Ureter (tissue), 1 donor: ENCODE data around the gene DQX1. TPM values are rescaled to one million over a fixed set of nuclear protein-coding genes. Genes with fewer than 3 reads are reported as not detected.

Source experiments
- DNase-seq: peaks from one replicate; pipeline ENCODE4 v3.0.0-alpha.2; 2020; ENCODE audit warnings: low spot score
- total RNA-seq: library from RNA; stranded (reverse); gene quantifications from one replicate; pipeline ENCODE4 v1.2.4, GENCODE V29; 2023
- donor health status: DM: yes; HTN: yes; CAD: no.

Gene DQX1
- total RNA-seq, 1 donor from 2014 or later: 1.4 TPM

DNA sequence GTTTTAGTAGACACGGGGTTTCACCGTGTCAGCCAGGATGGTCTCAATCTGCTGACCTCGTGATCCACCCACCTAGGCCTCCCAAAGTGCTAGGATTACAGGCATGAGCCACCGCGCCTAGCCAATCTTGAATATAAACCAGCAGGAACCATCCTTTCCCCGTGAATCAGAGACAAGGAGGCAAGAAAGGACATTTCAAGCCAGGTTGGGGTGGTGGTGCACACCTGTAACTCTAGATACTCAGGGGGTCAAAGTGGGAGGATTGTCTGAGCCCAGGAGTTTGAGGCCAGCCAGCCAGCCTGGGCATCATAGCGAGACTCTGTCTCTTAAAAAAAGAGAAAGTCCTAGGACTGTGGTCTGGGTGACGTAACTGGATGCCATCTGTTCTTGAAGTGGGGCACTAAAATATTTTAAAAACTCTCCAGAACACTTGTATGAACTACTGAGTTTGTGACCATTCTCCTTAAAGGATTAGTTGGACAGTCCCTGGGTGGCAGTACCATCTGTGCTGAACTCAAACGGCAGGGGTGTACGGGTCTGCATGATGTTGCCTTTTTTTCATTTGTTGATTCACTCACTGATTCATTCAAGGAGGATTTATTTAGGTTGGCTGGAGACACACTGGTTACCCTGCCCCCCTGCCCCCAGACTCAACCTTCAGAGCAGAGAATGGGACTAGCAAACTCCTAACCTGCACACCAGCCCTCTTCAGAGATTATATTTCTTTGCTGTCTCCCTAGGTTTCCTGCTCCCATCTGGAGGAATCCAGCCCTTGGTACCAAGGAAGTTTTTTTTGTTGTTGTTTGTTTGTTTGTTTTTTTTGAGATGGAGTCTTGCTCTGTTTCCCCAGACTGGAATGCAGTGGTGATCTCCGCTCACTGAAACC lies 14.7 kb downstream of the DQX1 start:
- DNase-seq: no peak

DNA sequence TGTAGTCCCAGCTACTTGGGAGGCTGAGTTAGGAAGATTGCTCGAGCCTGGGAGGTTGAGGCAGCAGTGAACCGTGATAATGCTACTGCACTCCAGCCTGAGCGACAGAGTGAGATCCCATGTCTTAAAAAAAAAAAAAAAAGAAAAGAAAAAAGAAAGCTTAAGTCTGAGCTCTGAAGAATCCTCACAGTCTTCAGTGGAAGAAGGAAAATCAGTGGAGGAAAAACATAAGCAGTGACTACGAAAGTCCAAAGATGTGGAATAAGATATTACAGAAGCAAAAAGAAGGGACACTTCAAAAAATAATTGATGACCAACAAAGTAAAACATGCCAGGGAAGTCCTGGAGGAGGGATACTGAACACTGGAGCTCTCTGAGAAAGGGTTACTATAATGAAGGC lies 15.8 kb downstream of the DQX1 start:
- no peak for DNase-seq

GRCh38 chr2:74507926-74508520 lies 18.0 kb downstream of the DQX1 start:
- no peak for DNase-seq

DNA sequence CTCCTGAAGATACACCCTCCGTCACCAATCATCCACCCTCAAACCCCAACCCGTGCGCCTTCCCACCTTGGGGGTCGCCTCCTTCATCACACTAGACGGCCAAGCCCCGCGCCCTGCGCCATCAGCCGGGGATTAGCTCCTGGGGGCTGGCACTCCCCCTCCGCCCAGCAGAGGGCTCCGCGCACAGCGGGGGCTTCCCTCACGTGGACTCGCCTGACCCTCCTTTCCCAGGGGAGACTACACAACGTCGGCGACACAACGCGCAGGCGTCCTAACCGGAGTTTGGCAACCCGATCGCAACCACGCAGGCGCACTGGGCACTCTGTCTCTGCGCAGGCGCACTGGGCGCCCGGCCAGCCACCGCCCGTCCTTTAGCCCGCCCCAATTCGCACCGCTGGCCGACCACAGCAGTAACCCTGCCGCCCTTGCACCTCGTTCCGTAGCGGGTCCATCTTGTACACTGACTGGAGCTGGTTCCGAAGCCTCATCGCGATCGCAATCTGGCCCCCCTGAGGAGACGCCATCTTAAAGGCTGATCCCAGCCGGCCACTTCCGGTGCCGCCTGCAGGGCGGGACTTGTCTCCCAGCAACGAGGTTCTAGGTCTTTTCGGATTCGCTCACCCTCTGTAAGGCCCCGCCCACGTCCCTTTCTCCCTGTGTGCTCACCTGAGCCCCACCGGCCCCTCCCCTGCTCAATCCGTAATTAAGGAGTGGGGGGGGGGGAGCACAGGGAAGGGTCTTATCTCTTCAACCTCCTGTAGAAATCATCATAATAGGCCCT lies 18.7 kb downstream of the DQX1 start, which contains the start of gene PCGF1:
PCGF1 (minus strand) TSS at position 551 of the 781 bp plus-strand sequence; CDS start at position 524, 27 bp downstream.
- peak; percentile 99 for DNase-seq

- no peak for DNase-seq
Measured at GRCh38 chr2:74505448-74506246, 20.4 kb downstream of the DQX1 start.

DNA sequence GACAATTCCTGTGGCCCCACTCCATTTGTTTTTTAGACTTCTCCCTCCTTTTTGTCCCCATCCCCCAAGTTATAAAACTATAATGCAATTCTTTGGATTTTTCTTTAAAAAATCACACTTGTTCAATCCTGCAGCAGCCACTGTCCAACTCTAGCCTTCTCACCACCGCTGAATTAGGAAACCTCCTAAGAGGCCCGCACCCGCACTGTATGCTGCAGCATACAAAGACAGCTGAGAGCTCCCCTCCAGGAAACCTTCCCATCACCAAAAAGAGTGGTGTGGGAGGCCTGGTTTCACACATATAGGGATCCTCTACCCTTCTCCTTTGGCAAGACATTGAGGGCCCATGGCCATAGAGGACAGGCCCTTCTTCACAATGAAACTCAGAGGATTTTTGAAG lies 21.4 kb downstream of the DQX1 start:
- no peak for DNase-seq

GRCh38 chr2:74503506-74504475 lies 22.2 kb downstream of the DQX1 start:
- no peak for DNase-seq

DNA sequence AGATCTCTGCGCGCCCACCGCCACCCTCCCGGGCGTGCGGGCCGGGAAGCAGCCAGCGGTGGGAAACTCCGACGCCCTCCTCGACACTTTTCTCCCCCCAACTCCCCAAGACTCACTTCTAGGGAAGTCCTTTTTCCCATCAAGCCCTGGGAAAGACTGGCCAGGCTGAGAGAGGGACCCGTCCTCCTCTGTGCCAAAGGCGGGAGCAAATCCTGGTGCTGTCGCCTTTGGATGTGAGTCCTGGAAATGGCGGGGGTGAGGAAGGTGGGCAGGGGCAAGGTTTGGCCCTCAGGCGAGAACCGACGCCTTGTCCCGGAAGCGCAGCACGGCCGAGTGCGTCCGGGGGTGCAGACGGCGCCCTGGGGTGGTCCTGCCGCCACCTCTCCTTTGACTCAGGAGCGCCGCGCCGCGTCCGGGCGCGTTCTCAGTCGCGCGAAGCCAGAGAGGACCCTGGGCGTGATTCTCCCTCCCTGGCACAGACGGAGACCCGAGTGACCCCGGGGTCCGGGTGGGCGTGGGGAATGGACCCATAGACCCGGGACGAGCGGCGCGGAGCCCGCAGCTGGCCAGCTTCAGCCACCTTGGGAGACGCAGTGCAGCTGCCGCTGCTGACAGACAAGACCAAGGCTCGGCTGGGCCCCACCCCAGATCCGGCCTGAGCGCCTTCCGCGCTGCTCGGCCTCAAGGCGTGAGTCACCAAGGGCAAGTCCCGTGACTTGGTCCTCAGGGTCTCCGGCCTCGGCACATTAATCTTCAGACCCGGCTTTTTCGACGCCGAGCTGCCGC lies 23.1 kb downstream of the DQX1 start:
- peak; percentile 84 for DNase-seq

DNA sequence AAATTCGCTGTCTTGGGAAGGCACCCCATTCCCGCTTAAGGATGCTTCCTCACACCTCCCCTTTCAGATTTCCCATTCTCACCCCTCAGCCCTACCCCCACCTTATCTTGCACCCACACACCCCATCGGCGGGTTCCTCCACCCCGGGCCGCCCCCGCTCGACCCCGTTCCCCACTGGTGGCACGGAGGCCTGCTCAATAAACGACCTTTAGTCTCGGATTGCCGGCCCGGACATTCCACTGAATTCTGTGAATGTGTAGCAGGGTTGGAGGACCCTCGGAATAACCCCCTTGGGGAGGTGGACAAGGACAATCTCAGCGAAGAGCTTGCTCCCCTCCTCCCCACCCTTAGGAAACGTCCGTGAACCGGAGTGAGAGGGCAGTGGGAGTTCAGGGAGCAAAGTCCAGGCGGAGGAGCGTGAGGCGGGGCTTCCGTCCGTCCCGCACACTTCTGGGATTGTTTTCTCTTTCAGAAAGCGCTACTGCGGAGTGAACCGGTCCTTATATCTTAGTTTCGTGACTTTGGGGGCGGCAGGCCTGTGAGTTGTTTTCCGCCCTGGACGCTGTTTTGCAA lies 23.8 kb downstream of the DQX1 start:
- no peak for DNase-seq

DNA sequence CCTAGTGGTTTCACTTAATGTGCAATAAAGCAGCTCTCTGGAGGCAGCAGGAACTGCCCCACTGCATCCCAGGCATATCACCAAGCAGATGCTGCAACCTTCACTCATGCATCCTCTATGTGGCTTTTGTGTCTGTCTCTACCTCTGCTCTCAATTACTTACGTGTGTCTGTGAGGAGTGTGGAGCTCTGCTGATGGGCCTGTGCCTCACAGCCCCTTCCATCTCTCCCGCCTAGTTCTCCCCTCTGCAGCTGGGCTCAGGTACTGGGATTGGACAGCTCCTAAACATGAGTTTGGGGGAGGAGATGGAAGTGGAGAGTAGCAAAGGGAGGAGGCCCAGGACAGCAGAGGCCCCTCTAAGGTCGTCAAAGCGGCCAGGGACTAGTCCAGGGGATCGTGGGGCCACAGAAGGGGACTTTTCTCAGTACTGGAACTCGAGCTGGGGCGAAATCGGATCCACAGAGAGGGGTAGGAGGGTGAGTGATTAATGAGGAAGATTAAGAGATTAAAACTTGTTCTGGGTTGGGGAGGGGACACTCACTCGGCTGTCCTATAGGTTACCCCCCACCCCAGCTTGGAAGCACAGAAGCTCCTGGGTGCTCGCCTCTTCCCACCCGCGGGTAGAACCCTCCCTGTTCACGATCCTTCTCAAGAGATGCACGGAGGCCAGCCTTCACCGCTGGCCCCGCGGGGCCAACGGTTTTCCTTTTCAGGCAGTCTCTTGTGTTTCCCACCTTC lies 24.5 kb downstream of the DQX1 start:
- DNase-seq: no peak

- no peak for DNase-seq
Measured at GRCh38 chr2:74500578-74500946, 25.5 kb downstream of the DQX1 start.

DNA sequence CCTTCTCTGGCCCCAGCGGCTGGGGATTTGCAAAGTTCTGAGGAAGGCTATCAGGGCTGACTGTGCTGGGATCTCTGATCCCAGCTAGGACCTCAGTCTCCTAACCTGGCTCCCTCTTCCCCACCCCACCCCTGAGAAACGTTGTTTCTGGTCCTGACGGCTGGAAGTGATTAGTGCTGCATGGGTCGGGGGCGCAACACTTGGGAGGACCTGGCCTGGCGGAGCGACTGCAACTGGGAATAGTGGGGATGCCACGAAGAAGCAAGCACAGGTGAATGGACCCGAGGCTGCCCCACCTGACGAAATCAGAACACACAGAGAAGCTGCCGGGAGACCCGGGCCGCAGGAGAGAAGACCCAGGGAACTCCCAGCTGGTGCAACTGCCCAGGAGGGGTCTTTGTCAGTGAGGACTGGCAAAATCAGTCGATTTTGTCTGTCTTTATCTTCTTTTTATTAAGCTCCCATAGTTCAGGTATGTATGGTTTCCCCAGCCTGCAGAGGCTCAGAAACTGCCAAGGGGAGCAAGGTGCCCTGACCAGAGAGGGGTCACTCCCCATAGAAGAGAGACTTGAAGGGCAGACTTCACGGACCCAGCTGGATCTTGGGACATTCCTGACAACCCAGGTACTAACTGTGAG lies 26.0 kb downstream of the DQX1 start:
- DNase-seq: no peak

GRCh38 chr2:74499267-74499939 lies 26.6 kb downstream of the DQX1 start, which contains the start of gene LBX2:
TSS of gene LBX2 (minus strand) at chr2:74499603. CDS start at chr2:74499537, 66 bp downstream.
- DNase-seq: no peak

DNA sequence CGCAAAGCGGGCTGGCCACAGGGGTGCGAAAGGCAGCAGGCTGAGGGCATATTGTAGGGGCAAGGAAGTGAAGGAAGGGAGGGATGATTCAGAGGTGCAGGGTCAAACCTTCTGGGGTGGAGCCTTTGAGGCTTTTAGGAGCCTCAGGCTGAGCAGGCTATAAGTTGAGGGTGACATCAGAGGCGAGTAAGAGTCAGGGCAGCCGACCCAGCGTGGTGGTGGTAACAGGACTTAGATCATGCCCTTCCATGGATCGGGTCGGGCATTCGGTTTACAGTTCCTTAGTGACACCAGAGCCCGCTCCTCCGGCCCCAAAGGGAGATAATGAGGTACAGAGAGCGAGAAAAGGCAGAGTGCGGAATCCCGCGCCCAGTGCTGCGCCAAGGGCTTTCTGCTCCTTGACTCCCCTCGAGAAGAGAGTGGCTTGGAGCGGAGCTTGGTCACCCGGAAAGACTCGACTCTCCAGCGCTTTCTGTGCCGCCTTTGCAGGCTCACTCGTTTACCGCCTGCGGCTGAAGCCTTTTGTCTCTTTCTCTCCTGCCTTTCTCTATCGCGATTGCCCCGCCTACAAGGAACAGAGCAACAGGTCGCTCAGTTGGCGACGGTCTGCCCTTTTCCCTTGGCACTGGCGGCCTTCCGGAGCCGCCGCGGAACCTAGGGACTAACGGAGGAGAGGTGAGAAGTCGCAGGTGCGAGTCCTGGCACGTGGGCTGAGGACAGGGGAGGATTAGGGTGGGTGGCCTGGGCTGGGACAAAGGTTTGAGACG lies 27.3 kb downstream of the DQX1 start:
- no peak for DNase-seq

DNA sequence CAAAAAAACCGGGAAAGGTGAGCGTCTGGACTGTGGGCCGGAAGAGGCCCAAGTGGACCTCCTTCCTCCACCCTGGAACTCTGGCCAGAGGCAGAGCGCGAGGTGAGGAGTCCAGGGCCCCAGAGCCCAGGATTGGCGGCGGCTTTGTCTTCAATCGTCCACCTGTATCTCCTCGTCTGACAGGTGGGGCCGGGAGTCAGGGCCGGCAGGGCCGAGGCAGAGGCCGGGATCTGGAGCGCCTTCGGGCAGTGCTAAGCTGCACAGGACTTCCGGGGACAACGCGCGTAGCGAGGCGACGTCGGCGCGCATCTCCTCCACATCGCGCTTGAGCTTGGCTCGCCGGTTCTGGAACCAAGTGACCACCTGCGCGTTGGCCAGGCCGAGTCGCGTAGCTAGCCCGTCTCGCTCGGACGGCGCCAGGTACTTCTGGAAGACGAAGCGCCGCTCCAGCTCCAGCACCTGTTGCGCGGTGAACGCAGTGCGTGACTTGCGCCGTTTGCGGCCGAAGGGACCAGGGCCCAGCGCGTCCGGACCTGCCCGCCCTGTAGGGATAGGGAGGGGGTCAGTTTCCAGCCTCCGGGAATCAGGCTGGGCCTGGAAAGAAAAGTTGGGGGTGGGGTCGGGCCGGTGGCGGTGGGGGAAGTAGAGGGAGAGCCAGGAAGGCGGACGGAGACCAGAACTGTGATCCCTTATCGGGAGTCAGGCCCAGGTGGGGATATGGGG lies 28.1 kb downstream of the DQX1 start:
- DNase-seq: no peak
